ENCODE measurements around the gene IL1RAPL2.
"Not testable (repeated sequence)": the region's sequence is repeated elsewhere in the genome, so short reads cannot be mapped to it uniquely, and the experiment has no call there.

Gene IL1RAPL2

DNA sequence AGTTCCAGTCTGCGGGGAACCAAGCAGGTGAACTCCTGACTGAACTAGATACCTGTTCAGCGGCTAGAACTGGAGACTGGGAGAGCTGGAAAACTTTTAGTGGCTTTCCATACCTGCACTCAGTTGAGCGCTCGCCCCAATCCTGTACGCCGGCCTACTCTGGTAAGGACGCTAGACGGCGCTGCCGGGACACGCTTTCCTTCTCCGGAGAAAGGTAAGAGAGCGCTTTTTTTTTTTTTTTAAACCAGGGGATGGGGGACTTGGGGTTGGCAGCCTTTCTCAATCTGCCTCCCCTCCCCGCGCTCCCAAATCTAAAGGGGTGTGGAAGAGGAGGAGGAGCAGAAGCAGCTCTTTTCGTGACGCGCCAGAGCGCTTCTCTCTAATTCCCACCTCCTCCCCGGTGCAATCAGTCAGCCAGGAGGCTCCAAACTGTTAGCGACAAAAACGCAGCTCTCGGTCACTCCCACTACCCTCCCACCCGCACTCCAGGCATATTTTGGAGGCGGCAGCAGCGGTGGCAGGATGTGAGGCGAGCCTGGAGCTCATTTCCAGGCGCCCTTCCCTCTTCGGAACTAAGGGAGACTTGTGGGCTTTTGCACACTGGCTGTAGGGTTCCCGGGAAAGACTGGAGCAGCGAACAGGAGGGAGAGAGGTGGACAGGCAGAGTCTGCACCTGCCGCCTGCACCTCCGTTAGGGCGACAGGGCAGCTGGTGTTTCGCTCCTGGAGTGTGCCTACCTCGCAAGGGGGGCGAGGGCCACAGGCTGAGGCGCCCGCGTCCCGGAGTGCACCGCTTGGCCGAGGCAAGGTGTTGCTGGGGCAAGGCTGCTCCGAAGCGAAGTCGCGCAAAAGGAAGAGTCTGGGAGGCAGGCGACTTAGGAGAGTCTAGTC lies at the start of gene IL1RAPL2:
Gene IL1RAPL2, plus strand, starts transcription at position 409 of the 890 bp plus-strand sequence.
- no peak for DNase-seq (ENCODE audit: extremely low read depth in 1 of 2, low read depth in 1 of 2)

- no peak for DNase-seq (ENCODE audit: extremely low read depth in 1 of 2, low read depth in 1 of 2)
Measured at GRCh38 chrX:104522386-104522785, 43.6 kb upstream of the IL1RAPL2 start.

GRCh38 chrX:104523858-104524257 lies 42.1 kb upstream of the IL1RAPL2 start:
- DNase-seq (ENCODE audit: extremely low read depth in 1 of 2, low read depth in 1 of 2), result no peak

DNA sequence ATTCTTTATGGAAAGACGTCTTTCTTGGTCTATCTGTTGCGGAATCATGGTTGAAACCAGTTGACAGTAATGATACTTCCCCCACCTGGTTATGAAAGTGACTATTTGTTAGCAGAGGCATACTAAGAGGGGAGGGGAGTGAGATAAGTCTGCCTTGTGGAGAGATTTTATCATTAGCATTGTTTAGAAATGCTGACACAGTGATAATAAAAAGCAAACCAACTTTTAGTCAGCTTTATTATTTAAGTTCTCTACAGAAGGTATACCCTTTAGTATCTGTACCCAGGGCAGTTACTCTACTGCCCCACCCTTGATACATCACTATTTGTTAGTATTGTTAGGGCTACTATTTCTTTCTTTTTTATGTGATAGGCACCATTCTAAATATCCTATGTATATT lies 26.9 kb upstream of the IL1RAPL2 start:
- no peak for DNase-seq (ENCODE audit: extremely low read depth in 1 of 2, low read depth in 1 of 2)

GRCh38 chrX:104542447-104542846 lies 23.6 kb upstream of the IL1RAPL2 start:
- not testable (repeated sequence) for DNase-seq (ENCODE audit: extremely low read depth in 1 of 2, low read depth in 1 of 2)

DNA sequence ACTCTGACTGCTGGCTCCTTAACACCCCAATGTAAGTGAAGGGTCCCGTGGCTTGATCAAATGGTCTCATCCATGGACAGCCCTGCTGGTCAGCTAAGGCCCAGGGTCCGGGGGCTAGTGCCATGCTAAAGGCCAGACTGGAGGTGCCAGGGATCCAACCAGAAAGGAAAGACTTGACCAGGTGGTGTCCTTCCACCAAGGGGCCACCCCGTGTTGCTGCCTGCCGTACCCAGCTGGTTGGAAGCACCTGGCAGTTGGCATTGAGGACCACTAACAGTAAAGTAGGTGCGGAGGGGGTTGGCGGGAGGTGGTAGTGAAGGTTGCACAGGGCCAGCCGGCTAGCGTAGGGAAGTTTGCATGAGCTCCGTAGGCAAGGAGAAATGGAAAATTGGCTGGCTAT lies 1.7 kb upstream of the IL1RAPL2 start:
- DNase-seq (ENCODE audit: extremely low read depth in 1 of 2, low read depth in 1 of 2), result no peak

DNA sequence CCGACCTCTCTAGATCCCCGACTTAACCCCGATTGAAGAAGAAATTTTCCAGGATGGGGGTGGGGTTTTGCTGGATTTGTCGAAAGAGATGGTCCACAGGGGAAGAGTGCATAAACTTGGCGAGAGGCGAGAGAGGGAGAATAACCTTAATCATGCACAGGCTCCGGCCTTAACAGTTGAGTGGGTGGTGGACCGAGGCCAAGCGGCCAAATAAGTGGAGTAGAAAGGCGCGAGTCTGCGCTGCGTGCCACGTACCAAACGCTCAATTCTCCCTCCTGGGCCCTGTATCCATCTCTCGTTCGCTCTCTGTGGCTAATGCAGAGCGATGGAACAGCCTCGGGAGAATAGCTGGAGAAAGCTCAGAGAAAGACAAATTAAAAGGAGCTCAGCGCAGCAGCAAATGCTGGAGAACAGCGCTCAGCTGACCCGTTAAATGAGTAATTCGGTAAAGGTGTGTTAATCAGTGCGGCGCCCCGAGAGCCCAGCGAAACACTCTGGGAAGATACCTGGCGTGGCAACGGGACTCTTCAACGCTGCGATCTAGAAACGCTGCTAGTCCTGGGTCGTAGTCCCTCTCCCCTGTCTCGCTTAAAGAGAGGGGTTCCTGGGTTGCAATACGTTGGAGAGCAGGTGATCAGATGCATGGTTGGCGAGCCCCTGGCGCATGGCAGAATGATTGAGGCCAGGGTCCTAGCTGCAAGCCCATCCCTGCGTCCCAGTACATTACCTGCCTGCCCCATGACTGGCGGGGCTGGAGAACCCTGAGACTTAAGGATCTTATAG lies 887 bp upstream of the IL1RAPL2 start:
- DNase-seq (ENCODE audit: extremely low read depth in 1 of 2, low read depth in 1 of 2), result no peak

- DNase-seq (ENCODE audit: extremely low read depth in 1 of 2, low read depth in 1 of 2), result no peak
Measured at GRCh38 chrX:104566681-104567501, 892 bp downstream of the IL1RAPL2 start.

GRCh38 chrX:104567506-104567905 lies 1.5 kb downstream of the IL1RAPL2 start:
- DNase-seq (ENCODE audit: extremely low read depth in 1 of 2, low read depth in 1 of 2), result no peak

GRCh38 chrX:104568304-104568915 lies 2.4 kb downstream of the IL1RAPL2 start:
- no peak for DNase-seq (ENCODE audit: extremely low read depth in 1 of 2, low read depth in 1 of 2)

DNA sequence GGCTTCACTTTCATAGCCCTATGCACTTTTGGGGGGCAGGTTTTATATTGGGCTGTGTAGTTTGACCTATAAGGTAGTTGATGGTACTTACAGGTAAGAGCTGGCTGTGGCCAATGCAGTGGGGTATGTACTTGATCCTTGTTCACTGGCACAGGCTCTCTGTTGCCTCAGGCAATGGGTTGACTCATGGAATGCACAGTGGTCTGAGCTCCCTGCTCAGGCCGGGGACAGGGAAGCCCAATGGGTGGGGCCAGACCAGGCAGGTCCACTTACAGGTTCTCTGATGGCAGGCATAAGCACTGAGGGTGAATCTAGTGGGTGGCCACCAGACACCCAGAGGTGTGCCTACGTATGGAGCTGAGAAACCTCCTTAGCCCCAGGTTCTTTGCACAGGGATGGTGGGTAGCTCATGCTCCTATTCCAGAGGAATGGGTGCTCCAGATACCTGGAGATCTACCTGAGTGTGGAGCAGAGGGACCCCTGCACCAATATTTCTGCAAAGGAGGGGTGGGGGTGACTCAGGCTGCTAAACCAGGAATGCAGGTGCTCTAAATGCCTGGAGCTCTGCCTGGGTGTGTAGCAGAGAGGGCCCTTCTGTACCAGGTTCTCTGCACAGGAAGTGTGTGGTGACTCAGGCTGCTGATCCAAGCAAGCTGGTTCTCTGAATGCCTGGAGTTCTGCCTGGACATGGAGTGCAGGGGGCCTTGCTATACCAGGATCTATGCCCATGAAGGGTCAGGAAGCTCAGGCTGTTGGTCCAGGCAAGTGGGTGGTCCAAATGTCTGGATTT lies 52.3 kb downstream of the IL1RAPL2 start:
- no peak for DNase-seq (ENCODE audit: extremely low read depth in 1 of 2, low read depth in 1 of 2)

- no peak for DNase-seq (ENCODE audit: extremely low read depth in 1 of 2, low read depth in 1 of 2)
Measured at GRCh38 chrX:104621781-104622180, 55.8 kb downstream of the IL1RAPL2 start.

DNA sequence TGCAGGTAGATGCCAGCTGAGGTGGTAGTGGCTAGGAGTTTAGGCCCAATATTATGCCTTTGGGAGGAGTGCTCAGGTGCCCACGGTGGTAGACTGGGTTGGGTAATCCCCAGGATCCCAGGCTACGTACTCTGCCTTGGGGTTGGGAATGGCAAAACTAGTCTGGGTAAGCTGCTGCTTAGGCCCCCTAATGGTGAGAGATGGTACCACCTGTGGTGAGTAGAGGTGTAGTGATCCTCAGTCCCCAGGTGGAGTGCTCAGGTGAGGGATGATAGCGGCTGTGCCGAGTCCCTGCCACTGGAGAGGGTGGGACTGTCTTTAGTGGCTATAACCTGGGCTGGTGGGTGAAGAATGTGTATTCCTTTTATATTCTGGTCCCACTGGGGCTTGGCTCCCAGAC lies 75.2 kb downstream of the IL1RAPL2 start:
- no peak for DNase-seq (ENCODE audit: extremely low read depth in 1 of 2, low read depth in 1 of 2)

GRCh38 chrX:104647084-104647483 lies 81.1 kb downstream of the IL1RAPL2 start:
- DNase-seq (ENCODE audit: extremely low read depth in 1 of 2, low read depth in 1 of 2), result no peak

DNA sequence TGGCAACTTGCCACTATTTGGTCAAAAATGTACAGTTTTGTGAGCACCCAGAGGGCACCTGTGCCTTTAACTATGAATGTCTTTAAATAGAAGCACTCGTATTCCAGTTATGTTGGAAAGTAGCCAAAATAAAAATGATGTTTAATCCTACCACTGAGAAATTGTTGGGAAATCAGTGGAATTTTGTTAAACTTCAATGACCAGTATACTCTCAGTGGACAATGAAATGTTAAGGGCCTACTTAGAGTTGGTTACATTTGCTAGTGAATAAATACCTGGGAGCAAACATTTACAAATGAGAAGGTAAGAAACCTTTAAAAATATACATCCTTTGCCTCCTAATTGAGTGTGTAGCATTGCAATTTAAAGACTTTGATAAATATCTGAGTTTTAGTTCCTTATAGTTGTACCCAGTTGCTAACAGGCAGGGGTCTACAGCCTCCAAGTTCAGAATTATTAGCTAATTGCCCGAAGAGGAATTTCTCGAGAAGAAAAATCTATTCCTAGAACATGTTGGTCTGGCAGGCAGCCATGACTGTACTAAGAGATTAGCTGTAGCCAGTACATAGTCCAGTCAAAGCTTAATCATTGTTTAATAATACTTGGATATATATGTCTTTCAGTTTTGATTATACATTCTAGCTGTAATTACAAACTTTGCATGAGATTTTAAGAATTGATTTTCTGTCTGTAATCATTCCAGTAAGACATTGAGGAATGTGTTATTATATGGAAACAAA lies 93.2 kb downstream of the IL1RAPL2 start:
- DNase-seq (ENCODE audit: extremely low read depth in 1 of 2, low read depth in 1 of 2), result no peak

DNA sequence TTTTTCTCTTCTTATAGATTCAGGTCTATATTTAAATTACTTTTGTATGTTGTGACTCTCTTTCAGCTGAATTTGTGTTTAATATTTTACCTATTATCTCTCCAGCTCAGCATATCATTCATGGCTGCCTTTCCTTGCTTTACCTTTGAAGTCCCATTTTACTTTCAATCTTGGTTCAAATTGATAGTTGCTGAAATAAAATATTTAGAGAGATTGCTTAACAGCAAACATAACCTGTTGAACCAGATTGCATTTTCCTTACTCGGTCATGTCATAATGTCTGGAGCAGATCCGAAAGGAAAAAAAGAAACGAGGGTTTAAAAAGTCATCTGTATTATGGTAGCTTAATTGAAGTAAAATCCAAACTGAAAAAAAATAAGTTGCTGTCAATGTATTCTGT lies 94.1 kb downstream of the IL1RAPL2 start:
- DNase-seq (ENCODE audit: extremely low read depth in 1 of 2, low read depth in 1 of 2), result no peak

- DNase-seq (ENCODE audit: extremely low read depth in 1 of 2, low read depth in 1 of 2), result no peak
Measured at GRCh38 chrX:104662694-104663093, 96.7 kb downstream of the IL1RAPL2 start.

- DNase-seq (ENCODE audit: extremely low read depth in 1 of 2, low read depth in 1 of 2), result no peak
Measured at GRCh38 chrX:104665691-104666090, 99.7 kb downstream of the IL1RAPL2 start.

DNA sequence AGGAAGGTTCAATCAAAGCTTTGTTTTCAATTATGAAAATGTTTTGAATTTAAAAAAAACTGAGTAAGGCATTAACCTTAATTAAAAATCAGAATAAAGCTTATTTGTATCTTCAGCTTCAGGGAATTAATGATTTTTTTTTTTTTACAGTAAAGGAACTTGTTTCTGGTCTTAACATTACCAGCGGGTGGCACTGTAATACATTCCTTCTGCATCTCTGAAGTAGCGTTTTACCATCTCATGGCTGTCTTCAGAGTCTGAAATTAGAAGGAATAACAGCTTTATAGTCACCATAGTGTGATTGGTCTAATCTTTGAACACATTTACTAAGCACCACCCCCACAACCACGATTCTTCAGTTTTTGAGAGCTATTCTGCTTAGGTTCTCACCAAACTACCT lies 102.6 kb downstream of the IL1RAPL2 start:
- DNase-seq (ENCODE audit: extremely low read depth in 1 of 2, low read depth in 1 of 2), result no peak

Data from activated CD8-positive, alpha-beta memory T cell treated with anti-CD3 and anti-CD28 coated beads for 1 hour (primary cell).